H1 (cell line): ENCODE measurements around the gene TRHDE. TPM values are rescaled to one million over a fixed set of nuclear protein-coding genes. Genes with fewer than 3 reads are reported as not detected.

Source experiments
- ASH2L ChIP-seq: fragments of 200-600, 300-600 bp; sonication (generic); IDR thresholded peaks from one replicate; pipeline ENCODE4 v1.7.1; 2017; ENCODE audit warnings: low read length
- CHD2 ChIP-seq: IDR thresholded peaks from 2 replicates; pipeline ENCODE4 v1.6.1; 2012; ENCODE audit warnings: low read length, improper control_type of control experiment
- CHD7 ChIP-seq: fragments of 300-600 bp; sonication (generic); IDR thresholded peaks from 2 replicates; pipeline ENCODE4 v1.7.1; 2012; ENCODE audit warnings: low read length, moderate library complexity, mild to moderate bottlenecking, inconsistent platforms; ENCODE audit not compliant: insufficient replicate concordance
- GABPA ChIP-seq: IDR thresholded peaks from 2 replicates; pipeline ENCODE4 v1.6.1; 2011; ENCODE audit warnings: mild to moderate bottlenecking, low read length, moderate library complexity, borderline replicate concordance; ENCODE audit not compliant: insufficient read depth
- JUN ChIP-seq: IDR thresholded peaks from 2 replicates; pipeline ENCODE4 v1.6.1; 2011; ENCODE audit warnings: low read depth, mild to moderate bottlenecking, improper control_type of control experiment, low read length
- MAX ChIP-seq: IDR thresholded peaks from 2 replicates; pipeline ENCODE4 v1.6.1; 2012; ENCODE audit warnings: inconsistent platforms
- NANOG ChIP-seq: IDR thresholded peaks from 2 replicates; pipeline ENCODE4 v1.6.1; 2011; ENCODE audit warnings: low read length, low read depth, mild to moderate bottlenecking, inconsistent platforms; ENCODE audit not compliant: insufficient read depth, poor library complexity, severe bottlenecking
- PHF8 ChIP-seq: fragments of 200-600 bp; sonication (generic); conservative IDR thresholded peaks from 2 replicates; pipeline ENCODE4 v1.7.1; 2012; ENCODE audit warnings: low read depth, mild to moderate bottlenecking, inconsistent platforms, low read length, moderate library complexity
- POU5F1 ChIP-seq: IDR thresholded peaks from 2 replicates; pipeline ENCODE4 v1.6.1; 2011; ENCODE audit warnings: low read depth, mild to moderate bottlenecking, low read length, moderate library complexity
- RAD21 ChIP-seq, 2 experiments: IDR thresholded peaks in 1 of 2; conservative IDR thresholded peaks in 1 of 2; 2 replicates each; pipeline ENCODE4 v1.6.1; 2011; ENCODE audit warnings: low read depth in 2 of 2, low read length in 2 of 2, improper control_type of control experiment in 1 of 2, inconsistent platforms in 1 of 2, mild to moderate bottlenecking in 1 of 2, moderate library complexity in 1 of 2
- SIRT6 ChIP-seq: IDR thresholded peaks from one replicate; pipeline ENCODE4 v1.7.1; 2012; ENCODE audit warnings: low read length, inconsistent platforms
- SIX5 ChIP-seq: IDR thresholded peaks from 2 replicates; pipeline ENCODE4 v1.6.1; 2011; ENCODE audit warnings: mild to moderate bottlenecking, low read depth, low read length
- polyA plus RNA-seq, 7 experiments: library from polyadenylated mRNA; depleted of rRNA in 3 of 7; stranded (reverse) in 5 of 7; unstranded in 2 of 7; fragments of >200 nt in 5 of 7; fragments of 200-250 nt in 2 of 7; gene quantifications; 1 replicate in 5 of 7; 2 replicates in 1 of 7; 4 replicates in 1 of 7; pipeline versions ENCODE4 v1.2.1 to v1.2.3, GENCODE V29; 2011 to 2013; ENCODE audit warnings: missing spikeins in 2 of 7, mixed read lengths in 2 of 7
- total RNA-seq: library from RNA; stranded (reverse); fragmentation: NEBNext Ultra II Directional; extraction: Animal tissue kit (Norgen Biotek cat#: 25700); gene quantifications from 2 replicates; pipeline ENCODE4 v1.2.1, GENCODE V29; 2021

TRHDE gene
- total and polyA plus RNA-seq, 2 of the 8 experiments (the other 6 are each of a cell fraction or from before 2014, with no cell fraction given): 1.3 to 5.0 TPM

- TF ChIP-seq CHD7 (no peak), SIRT6 (no peak), RAD21 (IDR thresholded peaks at IDR 0.05 in 1 of 2, conservative IDR thresholded peaks at IDR 0.05 in 1 of 2; ENCODE audit: low read depth in 2 of 2, low read length in 2 of 2) (no peak), ASH2L (no peak), JUN (no peak), CHD2 (no peak), GABPA (no peak), NANOG (no peak), MAX (no peak), PHF8 (no peak), SIX5 (no peak), POU5F1 (no peak)
These were observed 249.2 kb downstream of the TRHDE start (continued) for GRCh38 chr12:72521326-72521725.
